ENCODE data around the gene VAV2.

- no peak for TF ChIP-seq POLR2A (IDR thresholded peaks at IDR 0.05)
- no peak for TF ChIP-seq CTCF (IDR thresholded peaks at IDR 0.05)
- TF ChIP-seq POLR2AphosphoS5 (IDR thresholded peaks at IDR 0.05; ENCODE audit: insufficient read depth in 1 of 2, low read depth in 1 of 2) = no peak
These were observed 146.7 kb downstream of the VAV2 start for GRCh38 chr9:133845440-133845839.
